Brain microvascular endothelial cell (primary cell): ENCODE results near the gene IL31.

Experiments
- DNase-seq: peaks from one replicate; pipeline ENCODE4 v3.0.0-alpha.2; 2020
- H3K27ac ChIP-seq: fragments of 250-450 bp; sonication (Bioruptor Pico); 2 replicates; pipeline ENCODE4 v1.5.1; 2020; ENCODE audit warnings: mild to moderate bottlenecking, moderate library complexity
- H3K27me3 ChIP-seq: fragments of 250-450 bp; sonication (Bioruptor Pico); replicated peaks from 2 replicates; pipeline ENCODE4 v1.5.1; 2020; ENCODE audit warnings: mild to moderate bottlenecking
- H3K36me3 ChIP-seq: fragments of 250-450 bp; sonication (Bioruptor Pico); replicated peaks from 2 replicates; pipeline ENCODE4 v1.5.1; 2020; ENCODE audit warnings: mild to moderate bottlenecking
- H3K4me3 ChIP-seq: 2 replicates; pipeline ENCODE4 v1.5.1; 2011; ENCODE audit warnings: low read depth, mild to moderate bottlenecking, control low read depth, low read length, moderate library complexity
- in situ Hi-C: cut with HindIII; loops from 2 replicates; pipeline ENCODE4 v1.10.0; 2017; ENCODE audit warnings: low sequenced_read_pairs, low pct_ligation_motif_present
- TF ChIP-seq, protein P1 (sequence below): IDR thresholded peaks from 2 replicates; pipeline ENCODE4 v1.5.1; 2011; ENCODE audit warnings: low read depth, mild to moderate bottlenecking, moderate library complexity, low read length, control low read depth, inconsistent platforms; ENCODE audit errors: missing control alignments

IL31 gene

DNA sequence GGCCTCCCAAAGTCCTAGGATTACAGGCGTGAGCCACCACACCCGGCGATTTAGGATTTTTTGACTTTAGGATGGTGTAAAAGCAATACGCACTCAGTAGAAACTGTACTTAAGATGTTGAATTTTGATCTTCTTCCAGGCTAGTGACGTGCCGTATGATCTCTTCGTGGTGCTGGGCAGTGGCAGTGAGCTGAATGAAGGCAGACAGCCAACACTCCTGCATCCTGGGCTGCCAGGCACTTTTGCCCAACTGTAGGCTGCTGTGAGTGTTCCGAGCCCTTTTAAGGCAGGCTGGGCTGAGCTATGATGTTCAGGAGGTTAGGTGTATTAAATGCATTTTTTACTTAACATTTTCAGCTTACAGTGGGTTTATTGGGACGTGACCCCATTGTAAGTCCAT, 21.3 kb downstream of the IL31 start:
- no peak for DNase-seq
- Histone ChIP-seq H3K36me3 (no peaks in the 10 kb centered on the region), H3K4me3 (no peak overlapping the region), H3K27ac (no peak overlapping the region), H3K27me3 (no peaks in the 10 kb centered on the region)
- in situ Hi-C loops = no loop called here
- TF ChIP-seq, protein P1, sequence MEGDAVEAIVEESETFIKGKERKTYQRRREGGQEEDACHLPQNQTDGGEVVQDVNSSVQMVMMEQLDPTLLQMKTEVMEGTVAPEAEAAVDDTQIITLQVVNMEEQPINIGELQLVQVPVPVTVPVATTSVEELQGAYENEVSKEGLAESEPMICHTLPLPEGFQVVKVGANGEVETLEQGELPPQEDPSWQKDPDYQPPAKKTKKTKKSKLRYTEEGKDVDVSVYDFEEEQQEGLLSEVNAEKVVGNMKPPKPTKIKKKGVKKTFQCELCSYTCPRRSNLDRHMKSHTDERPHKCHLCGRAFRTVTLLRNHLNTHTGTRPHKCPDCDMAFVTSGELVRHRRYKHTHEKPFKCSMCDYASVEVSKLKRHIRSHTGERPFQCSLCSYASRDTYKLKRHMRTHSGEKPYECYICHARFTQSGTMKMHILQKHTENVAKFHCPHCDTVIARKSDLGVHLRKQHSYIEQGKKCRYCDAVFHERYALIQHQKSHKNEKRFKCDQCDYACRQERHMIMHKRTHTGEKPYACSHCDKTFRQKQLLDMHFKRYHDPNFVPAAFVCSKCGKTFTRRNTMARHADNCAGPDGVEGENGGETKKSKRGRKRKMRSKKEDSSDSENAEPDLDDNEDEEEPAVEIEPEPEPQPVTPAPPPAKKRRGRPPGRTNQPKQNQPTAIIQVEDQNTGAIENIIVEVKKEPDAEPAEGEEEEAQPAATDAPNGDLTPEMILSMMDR = no peak

DNA sequence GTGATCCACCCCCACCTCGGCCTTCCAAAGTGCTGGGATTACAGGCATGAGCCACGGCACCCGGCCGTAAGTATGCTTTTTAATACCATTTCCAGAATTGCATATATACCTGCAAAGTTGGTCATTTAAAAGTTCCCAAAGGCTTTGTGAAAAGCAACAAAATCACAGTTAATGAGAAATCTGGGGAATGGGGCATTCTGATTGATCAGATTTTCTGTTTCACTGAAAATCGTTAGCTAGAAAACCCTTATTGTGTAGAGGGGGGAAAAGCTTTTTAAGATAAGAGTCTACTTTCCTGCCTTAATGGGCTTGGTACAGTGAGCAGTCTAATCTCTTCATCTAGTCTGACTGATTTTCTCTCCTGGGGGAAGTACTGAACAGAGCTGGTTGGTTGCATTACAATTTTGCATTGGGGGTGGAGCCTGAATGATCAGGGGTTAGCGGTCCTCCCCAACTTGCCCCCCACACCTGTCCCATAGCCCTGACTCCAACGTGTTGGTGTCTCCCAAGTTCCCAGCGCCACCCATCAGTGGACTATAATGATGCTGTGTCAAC, 23.8 kb downstream of the IL31 start:
- in situ Hi-C loops = no loop called here
- H3K36me3 ChIP-seq = no peaks in the 10 kb centered on the region
- TF ChIP-seq, protein P1 = no peak
- H3K27me3 ChIP-seq = no peaks in the 10 kb centered on the region
- no peak overlapping the region for H3K27ac ChIP-seq
- no peak overlapping the region for H3K4me3 ChIP-seq
- DNase-seq = no peak

- TF ChIP-seq, protein P1 = no peak
- in situ Hi-C loops = no loop called here
These were observed 25.4 kb downstream of the IL31 start for GRCh38 chr12:122148657-122149056.

DNA sequence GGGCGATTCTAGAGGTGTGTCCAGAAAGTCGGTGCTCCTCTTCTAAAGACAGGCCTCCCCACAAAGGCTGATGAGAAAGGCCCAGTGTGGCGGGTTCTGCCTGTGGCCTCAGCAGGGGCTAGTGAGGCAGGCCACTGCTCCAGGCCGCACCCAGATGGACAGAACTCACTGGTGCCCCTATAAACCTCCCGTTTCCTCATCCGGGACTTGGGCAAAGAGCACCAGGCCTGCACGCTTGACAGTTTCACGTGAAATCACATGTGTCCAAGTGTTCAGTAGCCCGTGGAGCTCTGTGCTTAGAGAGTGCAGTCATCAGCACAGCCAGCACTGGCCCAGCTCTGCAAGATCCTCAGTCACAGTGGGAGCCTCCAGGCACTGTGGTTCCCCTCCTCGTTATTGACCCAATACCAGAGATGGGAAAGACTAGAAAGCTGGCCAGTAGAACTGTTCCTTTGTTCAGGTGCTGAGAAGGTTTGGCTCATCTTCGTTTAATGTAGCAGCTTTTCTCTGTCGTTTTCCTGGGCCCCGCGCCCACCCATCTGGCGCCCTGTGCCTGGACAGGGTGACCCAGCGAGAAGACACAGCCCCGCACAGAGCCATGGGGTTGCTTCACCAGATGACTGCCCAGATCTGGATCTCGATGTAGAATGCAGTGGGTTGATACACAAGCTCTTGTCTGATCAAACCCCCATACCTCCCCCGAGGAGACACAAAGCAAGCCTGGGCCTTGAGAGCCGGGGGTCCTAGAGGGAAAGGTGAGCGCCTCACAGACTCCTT, 26.3 kb downstream of the IL31 start:
- in situ Hi-C loops = no loop called here
- Histone ChIP-seq H3K36me3 (peaks cover 8% of the 10 kb centered on the region), H3K27me3 (no peaks in the 10 kb centered on the region), H3K4me3 (no peak overlapping the region), H3K27ac (no peak overlapping the region)
- TF ChIP-seq, protein P1 = no peak
- no peak for DNase-seq

More at GRCh38 chr12:122148657-122149056, 25.4 kb downstream of the IL31 start:
- no peaks in the 10 kb centered on the region for H3K27me3 ChIP-seq
- DNase-seq = no peak
- peaks cover under 1% of the 10 kb centered on the region for H3K36me3 ChIP-seq
- no peak overlapping the region for H3K27ac ChIP-seq
- H3K4me3 ChIP-seq = no peak overlapping the region

DNA sequence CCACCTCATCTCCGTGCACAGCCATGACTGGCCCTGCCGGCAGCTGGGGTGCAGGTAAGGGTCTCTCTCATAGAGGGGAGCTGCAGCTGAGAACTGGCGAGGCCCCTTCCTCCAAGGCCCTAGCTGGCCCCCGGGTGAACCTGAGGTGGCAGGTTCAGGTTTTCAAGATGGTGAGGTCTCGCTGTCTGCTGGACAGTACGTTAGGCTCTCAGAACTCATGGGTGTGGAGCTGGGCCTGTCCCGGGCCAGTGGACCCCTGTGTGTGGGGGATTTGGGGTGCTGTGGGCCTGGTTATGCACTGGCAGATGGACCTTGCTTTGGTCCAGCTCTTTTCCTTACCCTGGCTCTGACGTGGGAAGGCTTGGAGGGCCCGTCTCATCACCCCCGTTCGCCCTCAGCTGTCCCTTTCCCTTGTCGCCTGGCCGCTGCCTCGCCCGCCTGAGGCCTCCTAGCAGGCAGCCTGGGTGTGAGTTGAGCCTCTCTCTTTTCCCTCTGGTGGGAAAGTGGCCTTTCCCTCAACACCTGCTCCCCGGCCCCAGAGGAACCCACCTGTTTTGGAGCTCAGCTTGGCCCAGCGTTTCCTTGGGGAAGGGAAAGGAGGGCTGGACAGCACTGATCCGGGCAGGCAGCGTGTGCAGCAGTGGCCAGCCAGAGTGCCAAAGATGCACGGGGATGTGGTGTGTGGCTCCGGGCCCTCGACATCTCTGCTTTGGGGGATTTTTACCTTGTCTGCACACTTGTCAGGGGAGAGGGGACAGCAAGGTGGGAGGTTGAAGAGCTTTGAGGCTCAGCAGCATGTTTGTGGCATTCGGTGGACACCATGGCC, 28.3 kb downstream of the IL31 start:
- H3K4me3 ChIP-seq = no peak overlapping the region
- H3K27me3 ChIP-seq = no peaks in the 10 kb centered on the region
- no peak overlapping the region for H3K27ac ChIP-seq
- in situ Hi-C loops = no loop called here
- no peak for DNase-seq
- TF ChIP-seq, protein P1 = no peak
- peaks cover 26% of the 10 kb centered on the region for H3K36me3 ChIP-seq
